ENCODE data around the gene PKMYT1. TPM values are rescaled to one million over a fixed set of nuclear protein-coding genes. Genes with fewer than 3 reads are reported as not detected.
A peak's percentile ranks its signal among the peaks of the same experiment; 100 is the strongest.

Gene PKMYT1
- total and polyA plus RNA-seq, 2 of the 4 experiments (the other 2 are of a cell fraction): 1.8 to 14.9 TPM

- CTCF ChIA-PET: no interaction called here
- BruUV-seq (replicated peaks): no TSS peak
Measured at GRCh38 chr16:2977440-2977839, 2.8 kb downstream of the PKMYT1 start.

More at GRCh38 chr16:2977440-2977839, 2.8 kb downstream of the PKMYT1 start:
- Histone ChIP-seq H4K20me1 (ENCODE audit: insufficient read depth, low read length) (peaks cover 1% of the 10 kb centered on the region; the same call in 1 of the 2 replicates), H2AFZ (replicated peaks; ENCODE audit: low read length, poor library complexity) (peak overlapping the region; percentile 7), H3K14ac (replicated peaks; ENCODE audit: low read depth, low read length) (no peak overlapping the region), H3K56ac (ENCODE audit: extremely low read depth, insufficient read depth, low read length) (no peak overlapping the region), H3K27ac (ENCODE audit: insufficient read depth, low read length) (no peak overlapping the region), H3K9me3 (ENCODE audit: control insufficient read depth, insufficient read depth, low read length) (no peaks in the 10 kb centered on the region), H2AK9ac (replicated peaks; ENCODE audit: low read depth, low read length, poor library complexity) (no peak overlapping the region), H4K5ac (ENCODE audit: low read depth, low read length) (no peak overlapping the region), H3K36me3 (ENCODE audit: control insufficient read depth, insufficient read depth, low read length) (no peaks in the 10 kb centered on the region), H4K8ac (ENCODE audit: low read depth in 2 of 2, low read length in 2 of 2) (no peak overlapping the region), H2BK5ac (ENCODE audit: low read depth, low read length, poor library complexity, severe bottlenecking) (no peak overlapping the region), H2BK120ac (ENCODE audit: low read depth, low read length) (no peak overlapping the region), H3K23ac (ENCODE audit: low read depth, low read length) (no peak overlapping the region), H2BK20ac (ENCODE audit: low read depth, low read length) (no peak overlapping the region), H3K4me3 (ENCODE audit: insufficient read depth, low read depth, low read length) (no peak overlapping the region), H2BK15ac (ENCODE audit: low read depth, low read length) (no peak overlapping the region), H4K91ac (ENCODE audit: insufficient read depth, low read depth, low read length) (no peak overlapping the region), H3K27me3 (ENCODE audit: control insufficient read depth, insufficient read depth, low read length) (no peaks in the 10 kb centered on the region), H3K79me1 (ENCODE audit: low read depth in 1 of 2, low read length in 2 of 2) (peaks cover 14 to 22% of the 10 kb centered on the region in 2 experiments), H3K4me1 (ENCODE audit: control insufficient read depth, insufficient read depth, low read length) (peaks cover 4% of the 10 kb centered on the region), H3K4me2 (ENCODE audit: low read depth, low read length) (no peak overlapping the region), H3K18ac (ENCODE audit: low read depth, low read length) (no peak overlapping the region), H3K4ac (ENCODE audit: low read depth, low read length) (no peak overlapping the region), H3K9ac (ENCODE audit: low read depth, low read length) (no peak overlapping the region), H3K9me1 (ENCODE audit: insufficient read depth, low read length) (0 out of 2 replicates have a peak, but pooled peaks cover 4% of the 10 kb centered on the region), H2AK5ac (ENCODE audit: low read depth, low read length) (no peak overlapping the region)
- DNase-seq (no peak), ATAC-seq (ENCODE audit: low read depth) (no peak)
- intact Hi-C loops (cut with micrococcal nuclease) (no loop called here), in situ Hi-C loops (cut with MboI; ENCODE audit: low sequenced_read_pairs) (no loop called here), dilution Hi-C loops (cut with HindIII; ENCODE audit: low sequenced_read_pairs, unreplicated experiment) (no loop called here)
- 46% methylated on average over 4 of the region's 6 CpGs; no CpG with 5 or more reads in 1 of the 2 experiments for WGBS, 2 experiments (ENCODE audit: extremely low coverage in 2 of 2, insufficient read length in 1 of 2)
- POLR2A ChIA-PET (ENCODE audit: unreplicated experiment): no interaction called here
- TF ChIP-seq CHD1 (IDR thresholded peaks at IDR 0.05; ENCODE audit: low read depth, low read length): no peak
- TF ChIP-seq FOS (IDR thresholded peaks at IDR 0.05; ENCODE audit: low read depth, low read length): no peak
- no peak for TF ChIP-seq CEBPB (IDR thresholded peaks at IDR 0.05; ENCODE audit: low read depth, low read length)
- no peak for TF ChIP-seq SMC3 (IDR thresholded peaks at IDR 0.05; ENCODE audit: low read depth, low read length)
- TF ChIP-seq CTCF (conservative IDR thresholded peaks at IDR 0.05; ENCODE audit: low read depth, low read length): no peak
- no peak for TF ChIP-seq MAZ (IDR thresholded peaks at IDR 0.05; ENCODE audit: borderline replicate concordance, low read depth, low read length)
- TF ChIP-seq, protein P1, sequence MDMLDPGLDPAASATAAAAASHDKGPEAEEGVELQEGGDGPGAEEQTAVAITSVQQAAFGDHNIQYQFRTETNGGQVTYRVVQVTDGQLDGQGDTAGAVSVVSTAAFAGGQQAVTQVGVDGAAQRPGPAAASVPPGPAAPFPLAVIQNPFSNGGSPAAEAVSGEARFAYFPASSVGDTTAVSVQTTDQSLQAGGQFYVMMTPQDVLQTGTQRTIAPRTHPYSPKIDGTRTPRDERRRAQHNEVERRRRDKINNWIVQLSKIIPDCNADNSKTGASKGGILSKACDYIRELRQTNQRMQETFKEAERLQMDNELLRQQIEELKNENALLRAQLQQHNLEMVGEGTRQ (IDR thresholded peaks at IDR 0.05; ENCODE audit: low read depth, low read length): no peak
- TF ChIP-seq NFE2L2 (IDR thresholded peaks at IDR 0.05; ENCODE audit: low read depth, low read length): no peak
- TF ChIP-seq RAD21 (IDR thresholded peaks at IDR 0.05; ENCODE audit: low read length): no peak
- TF ChIP-seq RFX5 (IDR thresholded peaks at IDR 0.05; ENCODE audit: low read depth, low read length): no peak
- TF ChIP-seq, protein P2, sequence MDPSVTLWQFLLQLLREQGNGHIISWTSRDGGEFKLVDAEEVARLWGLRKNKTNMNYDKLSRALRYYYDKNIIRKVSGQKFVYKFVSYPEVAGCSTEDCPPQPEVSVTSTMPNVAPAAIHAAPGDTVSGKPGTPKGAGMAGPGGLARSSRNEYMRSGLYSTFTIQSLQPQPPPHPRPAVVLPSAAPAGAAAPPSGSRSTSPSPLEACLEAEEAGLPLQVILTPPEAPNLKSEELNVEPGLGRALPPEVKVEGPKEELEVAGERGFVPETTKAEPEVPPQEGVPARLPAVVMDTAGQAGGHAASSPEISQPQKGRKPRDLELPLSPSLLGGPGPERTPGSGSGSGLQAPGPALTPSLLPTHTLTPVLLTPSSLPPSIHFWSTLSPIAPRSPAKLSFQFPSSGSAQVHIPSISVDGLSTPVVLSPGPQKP (IDR thresholded peaks at IDR 0.05; ENCODE audit: borderline replicate concordance, low read depth, low read length): no peak
- TF ChIP-seq BHLHE40 (IDR thresholded peaks at IDR 0.05; ENCODE audit: low read depth, low read length): no peak
- TF ChIP-seq MXI1 (IDR thresholded peaks at IDR 0.05; ENCODE audit: borderline replicate concordance, low read depth, low read length): no peak
